HUES64 (cell line): ENCODE data around the gene MDFI.

Experiments
- H3K27ac ChIP-seq: 2 replicates; pipeline ENCODE4 v1.7.0; 2013; ENCODE audit warnings: low read depth, low read length, inconsistent platforms
- H3K27me3 ChIP-seq: 2 replicates; pipeline ENCODE4 v1.6.1; 2013; ENCODE audit warnings: mild to moderate bottlenecking, low read length; ENCODE audit not compliant: insufficient read depth
- H3K36me3 ChIP-seq: 2 replicates; pipeline ENCODE4 v1.6.1; 2013; ENCODE audit warnings: mild to moderate bottlenecking, low read length; ENCODE audit not compliant: insufficient read depth
- H3K4me1 ChIP-seq: 2 replicates; pipeline ENCODE4 v1.6.1; 2013; ENCODE audit warnings: mild to moderate bottlenecking, low read length, moderate library complexity; ENCODE audit not compliant: insufficient read depth
- H3K4me3 ChIP-seq: 2 replicates; pipeline ENCODE4 v1.5.1; 2013; ENCODE audit warnings: mild to moderate bottlenecking, low read length, moderate library complexity
- H3K9ac ChIP-seq: 2 replicates; pipeline ENCODE4 v1.6.1; 2013; ENCODE audit warnings: mild to moderate bottlenecking, low read depth, low read length
- H3K9me3 ChIP-seq: 2 replicates; pipeline ENCODE4 v1.6.1; 2013; ENCODE audit warnings: low read depth, low read length; ENCODE audit not compliant: insufficient read depth
- WGBS: fragments of 150-250, 120-280 bp; methylation state at CpG from one replicate; pipeline ENCODE4 v1.1.7; 2013; ENCODE audit warnings: missing lambda C conversion rate; 5-methylcytosine and 5-hydroxymethylcytosine counted together

The MDFI gene

DNA sequence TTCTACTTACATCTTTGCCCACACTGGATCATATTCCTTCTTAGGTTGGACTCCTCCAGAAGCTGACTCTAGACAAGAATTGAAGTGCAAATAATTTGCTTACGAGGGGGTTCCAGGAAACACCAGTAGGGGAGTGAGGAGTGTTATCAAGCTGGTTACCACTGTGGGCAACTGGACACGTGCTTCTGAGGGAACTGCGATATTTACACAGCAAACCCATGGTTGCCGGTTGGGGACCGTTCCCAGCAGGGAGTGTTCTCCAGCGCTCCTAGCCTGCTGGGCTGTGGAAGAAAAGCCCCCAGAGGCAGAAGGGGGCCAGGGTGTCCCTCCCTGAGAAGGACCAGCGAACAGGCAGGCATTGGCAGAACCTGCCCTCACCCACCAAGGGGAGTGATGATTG lies 21.7 kb downstream of the MDFI start:
- 86% methylated on average over 7 of the region's 7 CpGs for WGBS
- Histone ChIP-seq H3K4me1 (peaks cover 8% of the 10 kb centered on the region; the same call in 1 of the 2 replicates), H3K27ac (no peak overlapping the region), H3K9me3 (no peaks in the 10 kb centered on the region), H3K9ac (no peak overlapping the region), H3K27me3 (peaks cover 5% of the 10 kb centered on the region; the same call in 1 of the 2 replicates), H3K4me3 (no peak overlapping the region), H3K36me3 (no peaks in the 10 kb centered on the region)

DNA sequence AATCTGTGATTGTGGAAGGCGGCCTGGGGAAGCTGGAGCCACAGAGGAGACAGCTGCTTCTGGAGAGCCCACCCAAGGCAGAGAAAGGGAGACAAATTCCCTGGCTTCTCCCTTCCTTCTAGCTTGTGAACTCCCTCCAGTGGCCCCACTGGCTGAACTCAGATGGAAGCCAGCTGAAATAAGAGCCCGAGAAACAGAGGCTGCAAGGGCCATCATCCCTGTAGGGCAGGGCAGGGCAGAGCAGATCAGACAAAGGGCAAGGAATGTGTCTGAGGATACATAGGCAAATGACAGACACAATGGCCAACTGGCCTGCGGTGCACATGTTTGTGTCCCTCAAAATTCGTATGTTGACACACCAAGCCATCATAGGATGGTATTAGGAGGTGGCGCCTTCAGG lies 25.3 kb downstream of the MDFI start:
- no peak overlapping the region for H3K9ac ChIP-seq
- H3K4me3 ChIP-seq, result no peak overlapping the region
- no peak overlapping the region; the same call in 1 of the 2 replicates for H3K27ac ChIP-seq
- WGBS, result 69% methylated on average over 5 of the region's 5 CpGs
- H3K36me3 ChIP-seq, result no peaks in the 10 kb centered on the region
- no peaks in the 10 kb centered on the region for H3K9me3 ChIP-seq
- H3K4me1 ChIP-seq, result peaks cover 3% of the 10 kb centered on the region; the same call in 1 of the 2 replicates
- peaks cover 5% of the 10 kb centered on the region; the same call in 1 of the 2 replicates for H3K27me3 ChIP-seq

DNA sequence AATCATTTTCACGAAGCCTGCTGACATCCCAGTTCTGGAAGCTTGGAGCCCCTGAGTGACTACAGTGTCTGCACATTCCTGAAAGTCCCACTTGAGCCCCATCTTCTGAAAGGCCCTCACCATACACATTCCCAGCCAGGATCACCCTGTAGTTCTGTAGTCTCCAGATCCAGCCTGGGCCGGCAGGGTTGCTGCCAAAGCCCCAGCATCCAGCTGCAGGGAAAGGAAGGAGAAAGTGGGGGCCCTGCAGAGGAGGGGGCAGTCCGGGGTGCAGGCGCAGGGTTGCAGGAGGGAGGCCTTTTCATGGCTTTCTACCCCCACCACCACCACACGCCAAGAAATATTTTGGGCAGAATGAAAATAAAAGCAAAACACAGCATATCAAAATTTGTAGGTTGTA lies 26.0 kb downstream of the MDFI start:
- 78% methylated on average over 3 of the region's 5 CpGs for WGBS
- Histone ChIP-seq H3K9ac (no peak overlapping the region), H3K27me3 (peaks cover 5% of the 10 kb centered on the region; the same call in 1 of the 2 replicates), H3K4me1 (peaks cover 3% of the 10 kb centered on the region; the same call in 1 of the 2 replicates), H3K9me3 (peaks cover 5% of the 10 kb centered on the region; the same call in 1 of the 2 replicates), H3K36me3 (no peaks in the 10 kb centered on the region), H3K4me3 (no peak overlapping the region), H3K27ac (no peak overlapping the region)

DNA sequence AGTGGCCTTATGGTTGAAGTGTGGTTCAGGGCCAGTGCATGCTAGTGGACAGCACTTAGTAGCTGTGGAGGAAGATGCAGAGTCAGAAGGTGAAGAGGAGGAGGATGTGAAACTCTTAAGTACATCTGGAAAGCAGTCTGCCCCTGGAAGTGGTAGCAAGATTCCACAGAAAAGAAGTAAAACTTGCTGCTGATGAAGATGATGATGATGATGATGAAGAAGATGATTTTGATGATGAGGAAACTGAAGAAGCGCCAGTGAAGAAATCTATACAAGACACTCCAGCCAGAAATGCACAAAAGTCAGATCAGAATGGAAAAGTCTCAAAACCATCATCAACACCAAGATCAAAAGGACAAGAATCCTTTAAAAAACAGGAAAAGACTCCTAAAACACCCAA lies 28.9 kb downstream of the MDFI start:
- Histone ChIP-seq H3K4me3 (no peak overlapping the region), H3K9ac (no peak overlapping the region), H3K27ac (no peak overlapping the region), H3K27me3 (no peaks in the 10 kb centered on the region), H3K9me3 (peaks cover 6% of the 10 kb centered on the region; the same call in 1 of the 2 replicates), H3K4me1 (peaks cover 3% of the 10 kb centered on the region; the same call in 1 of the 2 replicates), H3K36me3 (no peaks in the 10 kb centered on the region)
- WGBS, result 92% methylated on average over 1 of the region's 1 CpG

DNA sequence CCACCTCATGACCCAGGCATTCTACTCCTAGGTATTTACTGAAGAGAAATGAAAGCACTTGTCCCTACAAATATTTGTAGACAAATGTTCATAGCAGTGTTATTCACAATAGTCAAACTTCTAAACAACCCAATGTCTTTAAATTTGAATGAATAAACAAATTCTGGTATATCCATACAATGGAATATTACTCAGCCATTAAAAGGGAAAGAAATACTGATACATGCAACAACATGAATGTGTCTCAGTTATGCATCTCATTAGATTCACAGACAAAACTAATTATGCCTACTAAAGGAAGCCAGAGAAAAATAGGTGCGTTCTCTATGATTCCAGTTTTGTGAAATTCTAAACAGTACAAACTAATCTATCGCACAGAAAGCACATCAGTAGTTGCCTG lies 30.7 kb downstream of the MDFI start:
- H3K27me3 ChIP-seq, result no peaks in the 10 kb centered on the region
- H3K4me3 ChIP-seq, result no peak overlapping the region
- peaks cover 6% of the 10 kb centered on the region; the same call in 1 of the 2 replicates for H3K9me3 ChIP-seq
- no peak overlapping the region for H3K9ac ChIP-seq
- no peak overlapping the region for H3K27ac ChIP-seq
- H3K36me3 ChIP-seq, result no peaks in the 10 kb centered on the region
- WGBS, result 100% methylated on average over 1 of the region's 2 CpGs
- no peaks in the 10 kb centered on the region for H3K4me1 ChIP-seq

DNA sequence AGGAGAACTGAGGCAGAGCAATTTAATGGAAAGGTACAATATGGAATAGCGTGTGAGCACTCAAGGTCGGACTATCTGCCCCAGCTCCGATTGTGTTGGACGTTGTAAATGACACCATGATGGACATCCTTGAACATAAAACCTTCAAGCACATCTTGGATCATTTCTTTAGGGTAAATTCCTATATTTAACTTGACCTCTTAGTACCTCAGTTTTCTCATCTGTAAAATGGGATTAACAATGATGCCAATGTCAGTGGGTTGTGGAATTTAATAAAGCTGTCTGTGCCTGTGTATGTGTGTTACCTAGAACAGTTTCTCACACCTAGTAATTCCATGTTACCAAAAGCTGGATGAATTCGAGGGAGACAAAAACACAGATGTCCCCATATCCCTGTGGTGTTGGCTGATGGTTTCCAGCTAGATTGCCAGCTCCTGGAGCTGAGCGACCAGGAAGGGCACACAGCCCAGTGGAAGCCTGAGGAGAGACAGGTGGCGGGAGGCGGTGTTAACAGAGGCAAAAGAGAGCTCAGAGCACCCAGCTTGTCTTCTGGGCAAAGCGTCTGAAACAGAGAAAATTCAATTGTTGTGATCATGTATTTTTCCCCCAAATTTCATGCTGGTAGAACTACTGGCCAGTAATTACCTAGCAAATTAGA lies 32.6 kb downstream of the MDFI start:
- Histone ChIP-seq H3K9ac (no peak overlapping the region), H3K4me1 (no peaks in the 10 kb centered on the region), H3K27ac (no peak overlapping the region), H3K4me3 (no peak overlapping the region), H3K36me3 (no peaks in the 10 kb centered on the region), H3K9me3 (peaks cover 6% of the 10 kb centered on the region; the same call in 1 of the 2 replicates), H3K27me3 (no peaks in the 10 kb centered on the region)
- 91% methylated on average over 9 of the region's 9 CpGs for WGBS

DNA sequence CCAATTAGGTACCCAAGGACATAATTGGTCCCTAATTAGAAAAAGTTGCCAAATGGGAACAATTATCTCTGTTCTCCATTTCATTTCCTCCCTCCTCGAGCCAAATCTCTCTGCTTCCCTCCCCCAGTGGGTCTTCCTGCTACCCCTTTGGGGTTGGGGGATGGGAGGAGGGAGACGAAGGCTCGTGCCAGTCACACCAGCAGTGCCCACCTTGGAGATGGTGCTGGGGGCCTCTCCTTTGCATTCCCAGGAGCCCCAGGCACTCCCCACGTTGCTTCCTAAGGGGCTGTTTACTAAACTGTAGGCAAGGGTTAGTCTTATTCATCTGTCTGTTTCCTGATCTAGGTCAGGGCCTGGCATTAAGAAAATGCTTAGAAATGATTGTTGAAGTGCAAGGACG lies 33.1 kb downstream of the MDFI start:
- Histone ChIP-seq H3K36me3 (no peaks in the 10 kb centered on the region), H3K4me3 (no peak overlapping the region), H3K27ac (no peak overlapping the region), H3K9ac (no peak overlapping the region), H3K9me3 (peaks cover 6% of the 10 kb centered on the region; the same call in 1 of the 2 replicates), H3K4me1 (no peaks in the 10 kb centered on the region), H3K27me3 (no peaks in the 10 kb centered on the region)
- WGBS, result 72% methylated on average over 4 of the region's 5 CpGs

DNA sequence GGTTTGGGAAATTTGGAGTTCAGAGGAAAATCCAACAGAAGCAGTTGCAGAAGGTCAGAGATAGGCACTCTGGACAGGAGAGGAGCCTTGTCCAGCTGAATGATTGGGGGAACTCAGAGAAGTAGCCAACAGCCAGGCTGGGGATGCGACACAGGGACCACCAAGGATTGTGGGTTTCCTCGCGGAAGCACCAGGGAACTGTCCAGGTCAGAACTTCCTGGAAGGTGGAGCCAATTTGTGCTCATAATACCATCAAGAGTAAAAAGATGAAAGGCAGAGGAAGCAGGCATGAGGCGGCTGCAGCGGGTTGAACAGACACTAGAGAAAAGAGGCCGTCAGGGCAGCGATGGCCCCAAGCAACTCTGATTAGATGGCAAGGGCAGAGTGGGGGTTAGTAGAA lies 33.7 kb downstream of the MDFI start:
- Histone ChIP-seq H3K36me3 (no peaks in the 10 kb centered on the region), H3K9me3 (peaks cover 6% of the 10 kb centered on the region; the same call in 1 of the 2 replicates), H3K27ac (no peak overlapping the region), H3K4me1 (no peaks in the 10 kb centered on the region), H3K27me3 (no peaks in the 10 kb centered on the region), H3K4me3 (no peak overlapping the region), H3K9ac (no peak overlapping the region)
- WGBS, result 84% methylated on average over 7 of the region's 7 CpGs

DNA sequence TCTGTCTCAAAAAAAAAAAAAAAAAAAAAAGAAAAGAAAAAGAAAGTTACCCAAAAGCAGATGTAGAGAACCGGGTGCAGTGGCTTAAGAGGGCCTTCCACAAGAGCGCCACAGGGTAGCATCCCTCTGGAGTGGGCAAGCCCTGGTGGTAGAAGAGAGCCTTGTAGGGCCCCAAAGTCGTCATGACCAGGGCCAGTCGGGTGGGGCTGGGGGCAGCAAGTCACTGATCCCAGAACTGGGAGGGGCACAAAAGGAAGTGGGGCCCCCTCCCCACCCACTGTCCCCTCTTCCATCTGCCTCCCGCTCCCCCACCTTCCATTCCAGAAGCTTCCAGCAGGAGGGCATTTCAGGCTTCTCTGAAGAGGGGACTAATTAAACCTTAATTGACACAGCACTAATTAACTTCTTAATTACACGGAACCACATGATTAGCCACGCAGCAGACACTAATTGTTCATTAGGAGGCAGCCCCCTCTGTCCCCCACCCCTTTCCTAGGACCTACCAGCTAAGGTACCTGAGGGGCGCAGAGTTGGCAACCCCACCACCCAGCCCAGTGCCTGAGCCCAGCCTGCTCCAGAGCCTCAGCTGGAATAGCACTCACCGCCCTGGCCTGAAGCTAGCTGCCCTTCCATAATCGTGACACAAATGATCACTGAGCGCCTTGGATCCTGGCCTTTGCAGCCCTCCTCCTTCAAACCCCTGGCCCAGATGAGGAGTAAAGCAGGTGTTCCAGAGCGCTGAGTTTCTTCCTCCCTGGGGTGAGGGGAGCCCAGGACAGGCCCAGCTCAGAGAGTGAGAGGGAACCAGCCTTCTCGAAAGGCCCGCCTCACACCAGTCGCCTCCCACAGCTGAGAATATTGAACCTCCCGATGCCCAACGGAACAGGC lies 34.8 kb downstream of the MDFI start:
- 81% methylated on average over 17 of the region's 17 CpGs for WGBS
- no peaks in the 10 kb centered on the region for H3K4me1 ChIP-seq
- no peaks in the 10 kb centered on the region for H3K36me3 ChIP-seq
- peaks cover 6% of the 10 kb centered on the region; the same call in 1 of the 2 replicates for H3K9me3 ChIP-seq
- H3K27me3 ChIP-seq, result peaks cover 7% of the 10 kb centered on the region; the same call in 1 of the 2 replicates
- no peak overlapping the region for H3K4me3 ChIP-seq
- H3K27ac ChIP-seq, result no peak overlapping the region
- no peak overlapping the region for H3K9ac ChIP-seq

DNA sequence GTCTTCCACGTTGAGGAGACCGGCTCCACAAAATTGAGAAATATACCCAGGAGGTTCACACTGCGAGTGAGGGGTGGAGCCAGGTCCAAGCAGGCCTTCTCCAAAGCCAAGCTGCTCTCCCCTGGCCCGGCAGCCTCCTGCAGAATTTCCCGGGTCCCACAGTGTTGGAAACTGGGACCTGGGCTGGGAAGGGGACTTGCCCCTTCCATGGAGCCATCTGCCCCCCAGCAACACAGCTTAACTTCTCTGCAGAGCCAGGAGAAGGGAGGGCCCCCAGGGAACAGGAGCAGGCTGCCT lies 35.4 kb downstream of the MDFI start:
- peaks cover 6% of the 10 kb centered on the region; the same call in 1 of the 2 replicates for H3K9me3 ChIP-seq
- H3K27me3 ChIP-seq, result peaks cover 7% of the 10 kb centered on the region; the same call in 1 of the 2 replicates
- H3K27ac ChIP-seq, result no peak overlapping the region
- H3K4me3 ChIP-seq, result no peak overlapping the region
- 73% methylated on average over 5 of the region's 5 CpGs for WGBS
- no peaks in the 10 kb centered on the region for H3K4me1 ChIP-seq
- H3K9ac ChIP-seq, result no peak overlapping the region
- H3K36me3 ChIP-seq, result no peaks in the 10 kb centered on the region

DNA sequence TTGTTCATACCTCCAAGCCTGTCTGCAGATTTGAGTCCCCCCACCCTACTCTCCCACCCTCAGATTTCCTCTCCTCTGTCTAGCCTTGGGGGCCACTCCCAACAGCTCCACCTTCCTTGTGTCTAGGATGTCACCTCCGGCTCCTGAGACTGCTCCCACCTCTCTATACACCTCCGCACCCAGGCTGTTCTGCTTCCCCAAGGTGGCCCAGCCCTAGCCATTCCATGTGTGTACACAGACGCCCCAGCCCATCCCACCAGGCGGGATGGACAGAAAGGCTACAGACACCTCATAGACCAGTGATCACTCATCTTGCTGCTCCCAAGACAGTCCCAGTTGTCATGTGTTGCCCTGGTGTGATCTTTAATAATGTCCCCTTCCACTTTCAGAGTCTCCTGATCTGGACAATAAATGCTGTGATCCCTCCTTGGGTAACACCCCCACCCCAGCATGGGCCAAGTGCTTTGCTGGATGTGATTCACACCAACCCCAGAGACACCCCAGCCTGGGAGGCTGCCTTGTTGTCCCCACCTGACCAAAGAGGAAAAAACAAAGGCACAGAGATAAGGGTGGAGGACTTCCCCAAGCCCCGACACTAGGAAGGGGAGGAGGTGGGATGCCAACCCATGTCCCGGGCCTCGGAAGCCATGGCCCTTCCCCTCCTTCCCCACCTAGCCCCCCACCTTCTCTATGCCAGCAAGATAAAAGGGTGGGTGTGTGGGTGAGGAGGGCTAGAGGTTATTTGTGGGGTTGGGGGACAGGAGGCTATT lies 36.1 kb downstream of the MDFI start:
- Histone ChIP-seq H3K36me3 (no peaks in the 10 kb centered on the region), H3K9me3 (no peaks in the 10 kb centered on the region), H3K27me3 (peaks cover 9% of the 10 kb centered on the region), H3K4me3 (no peak overlapping the region), H3K27ac (no peak overlapping the region), H3K9ac (no peak overlapping the region), H3K4me1 (no peaks in the 10 kb centered on the region)
- 84% methylated on average over 5 of the region's 7 CpGs for WGBS
